GM18499 (cell line): ENCODE data around the gene LRP8.
A peak's percentile ranks its signal among the peaks of the same experiment; 100 is the strongest.
"Not testable (repeated sequence)": the region's sequence is repeated elsewhere in the genome, so short reads cannot be mapped to it uniquely, and the experiment has no call there.

ENCODE experiments used
- ATAC-seq: cut with Tn5 transposase; IDR thresholded peaks from one replicate; pipeline ENCODE4 v1.9.1; 2021; ENCODE audit warnings: moderate number of reproducible peaks; ENCODE audit not compliant: insufficient read depth, unreplicated experiment

LRP8 gene

GRCh38 chr1:53241828-53242227 is 86.0 kb downstream of the LRP8 start:
- no peak for ATAC-seq

GRCh38 chr1:53238197-53239155 is 89.4 kb downstream of the LRP8 start, which contains the start of gene MAGOH:
TSS of gene MAGOH (minus strand) at chr1:53238518. CDS start at chr1:53238448, 70 bp downstream.
- peak; percentile 95 for ATAC-seq

- no peak for ATAC-seq
Observed at GRCh38 chr1:53237638-53238037, 90.2 kb downstream of the LRP8 start.

- ATAC-seq, result no peak
Observed at GRCh38 chr1:53220962-53221286, 106.9 kb downstream of the LRP8 start.

GRCh38 chr1:53220171-53220961 is 107.5 kb downstream of the LRP8 start, which contains the start of gene CZIB:
TSS of gene CZIB (minus strand) at chr1:53220634. CDS start at chr1:53220575, 59 bp downstream.
- ATAC-seq, result peak; percentile 84

GRCh38 chr1:53219711-53220110 is 108.2 kb downstream of the LRP8 start:
- ATAC-seq, result no peak

GRCh38 chr1:53218201-53218600 is 109.7 kb downstream of the LRP8 start:
- no peak for ATAC-seq

- no peak for ATAC-seq
Observed at GRCh38 chr1:53214376-53214940, 113.4 kb downstream of the LRP8 start.

GRCh38 chr1:53210954-53211353 is 116.9 kb downstream of the LRP8 start:
- ATAC-seq, result no peak

GRCh38 chr1:53210352-53210751 is 117.5 kb downstream of the LRP8 start:
- ATAC-seq, result no peak

GRCh38 chr1:53207726-53208125 is 120.1 kb downstream of the LRP8 start:
- no peak for ATAC-seq

- no peak for ATAC-seq
Observed at GRCh38 chr1:53206735-53207379, 121.0 kb downstream of the LRP8 start.

GRCh38 chr1:53206083-53206685 is 121.7 kb downstream of the LRP8 start:
- ATAC-seq, result not testable (repeated sequence)

GRCh38 chr1:53205496-53205895 is 122.4 kb downstream of the LRP8 start:
- not testable (repeated sequence) for ATAC-seq

GRCh38 chr1:53203466-53203865 is 124.4 kb downstream of the LRP8 start:
- ATAC-seq, result no peak

GRCh38 chr1:53198241-53198651 is 129.6 kb downstream of the LRP8 start:
- ATAC-seq, result no peak

GRCh38 chr1:53197291-53198200 is 130.3 kb downstream of the LRP8 start:
- no peak for ATAC-seq

- ATAC-seq, result peak; percentile 82
Observed at GRCh38 chr1:53196485-53197290, 131.2 kb downstream of the LRP8 start, which contains the start of gene CPT2. TSS of gene CPT2 (plus strand) at chr1:53196824. CDS start at chr1:53196944, 120 bp downstream.
